C4-2B (cell line): ENCODE data around the gene ALDH18A1.

ENCODE experiments used
- H3K27ac ChIP-seq: fragments of 450-650 bp; 2 replicates; pipeline ENCODE4 v1.5.1; 2017
- ZFX ChIP-seq: fragments of 450-650 bp; IDR thresholded peaks from 2 replicates; pipeline ENCODE4 v1.6.1; 2017
- TF ChIP-seq, protein P1 (sequence below): fragments of 450-650 bp; conservative IDR thresholded peaks from 2 replicates; pipeline ENCODE4 v1.5.1; 2017; ENCODE audit warnings: mild to moderate bottlenecking

ALDH18A1 gene

DNA sequence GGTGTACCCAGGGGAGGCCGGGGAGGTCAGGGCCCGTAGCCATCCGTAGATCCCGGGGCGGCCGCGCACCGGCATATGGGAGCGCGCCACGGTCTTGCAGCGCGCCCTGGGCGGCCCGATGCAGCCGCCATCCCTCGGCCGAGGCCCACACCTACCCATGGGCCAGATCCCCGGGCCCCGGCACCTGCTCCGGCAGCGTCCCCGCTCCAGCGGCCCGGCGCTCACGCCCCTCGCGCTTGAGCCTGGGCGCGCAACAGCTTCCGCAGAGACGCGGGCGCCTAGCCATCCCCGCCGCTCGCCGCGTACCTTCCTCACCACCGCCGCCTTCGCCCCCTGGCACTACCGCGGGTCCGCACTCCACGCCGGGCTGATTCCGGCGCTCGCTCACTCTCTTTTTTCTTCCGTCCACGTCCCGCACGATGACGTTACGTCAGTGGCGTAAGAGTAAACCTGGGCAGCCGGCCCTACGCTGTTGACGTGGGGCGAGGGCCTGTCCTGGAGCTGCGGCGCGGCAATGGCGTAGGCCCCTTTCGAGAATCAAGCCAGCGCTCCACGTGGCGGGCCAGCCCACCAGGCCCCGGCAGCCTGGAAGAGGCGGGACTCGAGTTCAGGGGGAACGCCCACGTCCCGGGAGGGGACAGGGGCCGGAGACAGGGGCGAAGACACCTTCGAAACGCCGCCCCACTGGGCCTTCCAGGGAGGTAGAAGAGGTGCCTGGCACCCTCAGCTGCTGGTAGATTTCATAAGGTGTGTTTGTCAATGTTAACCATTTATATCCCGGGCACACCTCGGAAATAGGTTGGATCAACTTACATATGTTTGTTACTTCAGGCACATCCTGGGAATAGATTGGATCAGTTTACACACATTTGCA lies at the start of gene ALDH18A1:
TSS of gene ALDH18A1 (minus strand) at position 421 of the 874 bp plus-strand sequence. CDS start 3,334 bp downstream, outside the sequence.
- TF ChIP-seq, protein P1, sequence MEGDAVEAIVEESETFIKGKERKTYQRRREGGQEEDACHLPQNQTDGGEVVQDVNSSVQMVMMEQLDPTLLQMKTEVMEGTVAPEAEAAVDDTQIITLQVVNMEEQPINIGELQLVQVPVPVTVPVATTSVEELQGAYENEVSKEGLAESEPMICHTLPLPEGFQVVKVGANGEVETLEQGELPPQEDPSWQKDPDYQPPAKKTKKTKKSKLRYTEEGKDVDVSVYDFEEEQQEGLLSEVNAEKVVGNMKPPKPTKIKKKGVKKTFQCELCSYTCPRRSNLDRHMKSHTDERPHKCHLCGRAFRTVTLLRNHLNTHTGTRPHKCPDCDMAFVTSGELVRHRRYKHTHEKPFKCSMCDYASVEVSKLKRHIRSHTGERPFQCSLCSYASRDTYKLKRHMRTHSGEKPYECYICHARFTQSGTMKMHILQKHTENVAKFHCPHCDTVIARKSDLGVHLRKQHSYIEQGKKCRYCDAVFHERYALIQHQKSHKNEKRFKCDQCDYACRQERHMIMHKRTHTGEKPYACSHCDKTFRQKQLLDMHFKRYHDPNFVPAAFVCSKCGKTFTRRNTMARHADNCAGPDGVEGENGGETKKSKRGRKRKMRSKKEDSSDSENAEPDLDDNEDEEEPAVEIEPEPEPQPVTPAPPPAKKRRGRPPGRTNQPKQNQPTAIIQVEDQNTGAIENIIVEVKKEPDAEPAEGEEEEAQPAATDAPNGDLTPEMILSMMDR, result no peak
- peak; percentile 92 for TF ChIP-seq ZFX
- peak within 1 kb of the TSS; percentile 89 for H3K27ac ChIP-seq

DNA sequence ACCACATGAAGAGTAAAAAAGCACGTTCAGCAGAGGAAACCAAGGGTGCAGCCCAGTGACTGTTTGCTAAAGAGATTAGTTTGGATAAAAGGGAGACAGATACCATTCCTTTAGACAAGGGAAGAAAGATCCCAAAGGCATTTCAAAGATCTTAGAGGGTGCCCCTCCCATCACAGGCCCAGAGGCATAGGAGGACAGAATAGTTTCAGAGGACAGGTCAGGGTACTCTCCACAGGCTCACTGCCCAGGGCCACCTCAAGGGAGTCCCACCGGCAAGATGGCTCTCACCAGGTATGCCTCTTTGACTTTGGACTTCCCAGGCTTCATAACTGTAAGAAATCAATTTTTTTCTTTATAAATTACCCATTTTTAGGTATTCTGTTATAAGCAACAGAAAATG lies 41.9 kb upstream of the ALDH18A1 start:
- TF ChIP-seq, protein P1, result no peak
- TF ChIP-seq ZFX, result no peak
- H3K27ac ChIP-seq, result no peak overlapping the region

DNA sequence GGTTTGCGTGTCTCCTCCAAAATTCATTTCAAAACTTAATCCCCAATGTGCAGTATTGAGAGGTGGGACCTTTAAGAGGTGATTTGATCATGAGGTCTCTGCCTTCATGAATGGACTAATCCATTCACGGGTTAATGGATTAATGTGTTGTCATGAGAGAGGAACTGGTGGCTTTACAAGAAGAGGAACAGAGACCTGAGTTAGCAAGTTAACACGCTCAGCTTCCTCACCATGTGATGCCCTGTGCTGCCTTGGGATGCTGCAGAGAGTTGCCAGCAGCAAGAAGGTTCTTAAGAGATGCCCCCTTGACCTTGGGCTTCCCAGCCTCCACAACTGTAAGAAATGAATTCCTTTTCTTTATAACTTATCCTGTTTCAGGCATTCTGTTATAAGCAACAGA lies 40.9 kb upstream of the ALDH18A1 start:
- TF ChIP-seq, protein P1, result no peak
- no peak for TF ChIP-seq ZFX
- H3K27ac ChIP-seq, result no peak overlapping the region

DNA sequence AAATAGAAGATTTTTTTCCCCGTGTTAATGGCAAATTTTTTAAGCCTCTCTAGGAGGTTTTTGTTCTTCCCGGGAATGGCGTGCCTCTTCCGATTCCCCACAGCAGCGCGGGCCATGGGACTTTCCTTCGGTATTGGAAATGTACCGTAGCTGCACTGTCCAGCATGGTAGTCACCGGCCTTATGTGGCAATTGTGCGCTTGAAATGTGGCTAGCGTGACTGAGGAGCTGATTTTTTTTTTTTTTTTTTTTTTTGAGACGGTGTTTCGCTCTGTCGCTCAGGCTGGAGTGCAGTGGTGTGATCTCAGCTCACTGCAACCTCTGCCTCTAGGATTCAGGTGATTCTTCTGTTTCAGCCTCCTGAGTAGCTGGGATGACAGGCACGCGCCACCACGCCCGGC lies 38.2 kb upstream of the ALDH18A1 start:
- no peak overlapping the region for H3K27ac ChIP-seq
- TF ChIP-seq ZFX, result no peak
- TF ChIP-seq, protein P1, result no peak

DNA sequence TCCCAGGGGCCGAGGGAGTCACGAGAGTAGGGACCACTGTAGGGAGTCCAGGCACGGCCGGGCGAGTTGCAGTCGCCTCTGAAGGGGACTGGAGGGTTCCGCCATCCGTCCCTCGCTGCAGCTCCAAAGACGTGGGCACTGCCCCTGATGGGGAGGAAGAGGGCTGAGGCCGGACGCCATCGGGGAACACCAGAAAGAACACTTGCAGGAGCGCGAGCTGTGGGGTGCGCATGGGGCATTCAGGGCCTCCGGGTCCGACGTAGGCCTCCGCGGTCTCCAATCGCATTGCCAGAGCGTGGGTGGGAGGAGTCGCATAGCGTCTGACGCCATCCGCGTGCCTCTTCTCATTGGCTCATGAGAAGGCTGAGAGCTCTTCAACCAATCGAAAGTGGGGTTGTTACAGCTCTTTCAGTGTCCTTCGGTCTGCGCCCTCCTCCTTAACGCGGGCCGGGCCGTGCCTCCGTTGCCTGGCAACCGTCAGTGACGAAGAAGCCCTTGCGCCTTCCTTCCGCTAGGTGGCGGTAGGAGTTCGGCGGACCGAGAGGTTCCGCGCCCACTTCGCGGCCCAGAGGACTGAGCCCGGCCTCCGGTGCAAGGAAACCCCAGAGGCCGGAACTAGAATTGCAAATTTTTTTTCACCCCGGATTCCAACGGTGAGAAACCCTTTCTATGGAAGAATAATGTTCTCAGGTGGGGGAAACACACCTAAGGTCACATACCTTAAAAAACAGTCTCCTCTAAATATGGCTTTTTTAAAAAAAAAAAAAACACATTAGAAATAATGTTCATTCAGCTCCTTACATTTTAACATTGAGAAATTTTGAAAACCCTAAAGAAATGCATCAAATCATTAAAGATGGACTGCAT lies 37.4 kb upstream of the ALDH18A1 start, which contains the start of gene TCTN3:
TSS of gene TCTN3 (minus strand) at position 260 of the 867 bp plus-strand sequence. CDS start at position 232, 28 bp downstream.
- peak within 1 kb of the TSS; percentile 74 for H3K27ac ChIP-seq
- TF ChIP-seq, protein P1, result peak; percentile 100
- peak; percentile 73 for TF ChIP-seq ZFX

DNA sequence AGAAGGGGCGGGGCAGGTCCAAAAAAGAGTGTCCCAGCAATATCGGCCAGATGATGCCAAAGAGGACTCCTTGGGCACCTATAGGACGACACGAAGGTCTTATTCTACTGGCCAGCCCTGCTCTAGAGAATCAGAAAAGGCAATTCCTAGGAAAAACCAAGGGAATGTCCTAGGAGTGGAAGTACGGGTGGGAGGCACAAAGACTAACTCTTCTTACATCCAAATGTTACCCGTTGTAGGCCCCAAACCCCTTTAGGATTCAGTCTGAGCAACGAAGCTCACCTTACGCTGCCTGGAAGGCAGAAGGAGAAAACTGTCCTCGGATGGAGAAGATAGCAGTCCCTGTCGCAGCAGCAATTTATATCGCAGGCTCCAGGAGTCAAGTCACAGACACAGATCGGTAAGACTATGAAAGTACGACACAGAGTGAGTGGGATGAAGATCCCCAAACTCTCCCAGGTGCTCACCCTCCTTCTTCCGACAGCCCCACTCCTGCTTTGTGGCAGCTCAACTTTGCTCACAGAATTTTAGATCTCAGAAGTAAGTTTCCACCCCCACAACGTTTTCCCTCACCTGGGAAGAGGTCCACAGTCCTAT lies 36.7 kb upstream of the ALDH18A1 start:
- H3K27ac ChIP-seq, result peak overlapping the region; percentile 74
- TF ChIP-seq, protein P1, result no peak
- no peak for TF ChIP-seq ZFX
